CD4-positive, alpha-beta T cell treated with Interleukin-10 for 1 hour (primary cell): ENCODE measurements around the gene NQO1.
A peak's percentile ranks its signal among the peaks of the same experiment; 100 is the strongest.
"Not testable (repeated sequence)": the region's sequence is repeated elsewhere in the genome, so short reads cannot be mapped to it uniquely, and the experiment has no call there.

Experiments used
- DNase-seq: peaks from one replicate; pipeline ENCODE4 v3.0.0-alpha.2; 2020

The NQO1 gene

GRCh38 chr16:69741951-69742904 lies 15.9 kb upstream of the NQO1 start:
- DNase-seq: no peak

- DNase-seq: no peak
Observed at GRCh38 chr16:69741519-69741918, 15.2 kb upstream of the NQO1 start.

GRCh38 chr16:69732101-69732500 lies 5.7 kb upstream of the NQO1 start:
- no peak for DNase-seq

- DNase-seq: not testable (repeated sequence)
Observed at GRCh38 chr16:69731280-69731679, 4.9 kb upstream of the NQO1 start.

- not testable (repeated sequence) for DNase-seq
Observed at GRCh38 chr16:69729030-69729429, 2.7 kb upstream of the NQO1 start.

GRCh38 chr16:69727916-69728270 lies 1.5 kb upstream of the NQO1 start:
- no peak for DNase-seq

- no peak for DNase-seq
Observed at GRCh38 chr16:69725480-69726312, 664 bp downstream of the NQO1 start.

GRCh38 chr16:69724981-69725479 lies 1.3 kb downstream of the NQO1 start:
- DNase-seq: no peak

- DNase-seq: no peak
Observed at GRCh38 chr16:69724414-69724873, 1.9 kb downstream of the NQO1 start.

GRCh38 chr16:69721441-69721957 lies 4.9 kb downstream of the NQO1 start:
- DNase-seq: no peak

- no peak for DNase-seq
Observed at GRCh38 chr16:69720822-69721430, 5.4 kb downstream of the NQO1 start.

GRCh38 chr16:69718111-69718764 lies 8.1 kb downstream of the NQO1 start:
- no peak for DNase-seq

GRCh38 chr16:69717066-69717465 lies 9.3 kb downstream of the NQO1 start:
- no peak for DNase-seq

- no peak for DNase-seq
Observed at GRCh38 chr16:69712914-69713581, 13.3 kb downstream of the NQO1 start.

GRCh38 chr16:69712277-69712676 lies 14.1 kb downstream of the NQO1 start:
- DNase-seq: no peak

- DNase-seq: no peak
Observed at GRCh38 chr16:69711115-69711740, 15.1 kb downstream of the NQO1 start.

GRCh38 chr16:69709456-69710084 lies 16.8 kb downstream of the NQO1 start:
- DNase-seq: peak; percentile 74

GRCh38 chr16:69707920-69708683 lies 18.3 kb downstream of the NQO1 start:
- no peak for DNase-seq

GRCh38 chr16:69706975-69707340 lies 19.4 kb downstream of the NQO1 start:
- no peak for DNase-seq
